ENCODE results near the gene TRAF2.

- TF ChIP-seq EZH2 (IDR thresholded peaks at IDR 0.05; ENCODE audit: low read length, unreplicated experiment) (no peak), CTCF (conservative IDR thresholded peaks at IDR 0.05; ENCODE audit: low read depth, low read length) (no peak)
Observed at GRCh38 chr9:136865768-136866103, 20.6 kb upstream of the TRAF2 start.

Measured in PC-3 (cell line).